Measurements from ENCODE around the gene ZNF318. TPM values are rescaled to one million over a fixed set of nuclear protein-coding genes. Genes with fewer than 3 reads are reported as not detected.

ZNF318 gene
- polyA plus RNA-seq, 1 of the 3 experiments (the other 2 are of a cell fraction) = 6.3 TPM

DNA sequence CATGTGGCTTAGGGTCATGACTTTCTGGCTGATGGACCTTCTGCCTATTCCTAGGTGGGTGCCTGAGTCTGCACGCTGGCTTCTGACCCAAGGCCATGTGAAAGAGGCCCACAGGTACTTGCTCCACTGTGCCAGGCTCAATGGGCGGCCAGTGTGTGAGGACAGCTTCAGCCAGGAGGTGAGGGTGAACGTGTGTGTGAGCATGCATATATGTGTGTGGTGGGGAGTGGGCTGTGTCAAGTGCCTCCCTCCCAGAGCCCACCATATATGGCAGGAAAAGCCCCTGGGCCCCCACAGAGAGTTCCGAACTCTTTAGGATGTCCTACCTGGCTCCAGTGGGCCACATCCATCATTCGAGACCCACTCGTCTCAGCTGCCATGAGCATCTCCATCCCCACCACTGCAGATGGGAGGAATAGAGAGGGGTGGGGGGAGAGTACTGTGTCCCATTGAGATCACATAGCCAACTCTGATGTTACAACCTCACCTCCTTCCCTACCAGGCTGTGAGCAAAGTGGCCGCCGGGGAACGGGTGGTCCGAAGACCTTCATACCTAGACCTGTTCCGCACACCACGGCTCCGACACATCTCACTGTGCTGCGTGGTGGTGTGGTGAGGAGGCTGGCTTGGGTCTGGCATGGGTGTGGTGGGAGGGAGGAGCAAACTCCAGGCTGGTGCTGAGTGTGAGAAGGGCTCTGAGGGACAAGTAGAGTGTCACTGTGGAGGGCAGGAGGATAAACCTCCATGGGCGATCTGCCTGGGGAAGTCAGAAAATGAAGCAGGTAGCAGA, 68.2 kb downstream of the ZNF318 start:
- Histone ChIP-seq H3K36me3 (replicated peaks in 1 of 2; ENCODE audit: control insufficient read depth in 1 of 2, insufficient read depth in 2 of 2, low read length in 1 of 2) (no peaks in the 10 kb centered on the region), H4K20me1 (ENCODE audit: insufficient read depth) (no peaks in the 10 kb centered on the region), H3K27ac (ENCODE audit: low read depth in 2 of 2, low read length in 1 of 2) (no peak overlapping the region), H3K9ac (no peak overlapping the region), H3K9me3 (no peaks in the 10 kb centered on the region), H3K79me2 (ENCODE audit: insufficient read depth) (no peaks in the 10 kb centered on the region), H3K27me3 (ENCODE audit: insufficient read depth) (peaks cover 6% of the 10 kb centered on the region; the same call in 1 of the 2 replicates), H2AFZ (ENCODE audit: low read depth) (no peak overlapping the region), H3K9me2 (no peaks in the 10 kb centered on the region), H3F3A (replicated peaks; ENCODE audit: insufficient read depth) (no peaks in the 10 kb centered on the region), H3K4me3 (ENCODE audit: low read depth in 2 of 2, low read length in 1 of 2) (no peak overlapping the region), H3K4me2 (no peak overlapping the region), H3K4me1 (ENCODE audit: control insufficient read depth in 1 of 2, insufficient read depth in 2 of 2, low read depth in 1 of 2, low read length in 1 of 2) (peaks cover 0 to 10% of the 10 kb centered on the region in 2 experiments; a peak in 1 of 4 replicates)
- ChIA-PET POLR2A (no interaction called here), CTCF (interaction anchor here (1.2 to 2.6 kb wide), 2 partner anchors 12 to 16 kb away, joined by 4 to 9 read pairs; no protein-coding TSS in a partner anchor)
- TF ChIP-seq FOXJ3 (CRISPR knock-in tag; IDR thresholded peaks at IDR 0.05) (no peak), NRF1 (IDR thresholded peaks at IDR 0.05; ENCODE audit: low read depth, low read length) (no peak), TAF1 (IDR thresholded peaks at IDR 0.05; ENCODE audit: borderline replicate concordance, low read depth, low read length) (no peak), FOXM1 (IDR thresholded peaks at IDR 0.05; ENCODE audit: low read depth) (no peak), RAD21 (IDR thresholded peaks at IDR 0.05; ENCODE audit: low read length) (no peak), SMC3 (IDR thresholded peaks at IDR 0.05; ENCODE audit: low read depth, low read length) (no peak), TCF12 (IDR thresholded peaks at IDR 0.05) (no peak), NFIC (IDR thresholded peaks at IDR 0.05; ENCODE audit: borderline replicate concordance) (no peak), YY1 (IDR thresholded peaks at IDR 0.05; ENCODE audit: low read depth) (no peak)
- TF ChIP-seq, protein P1, sequence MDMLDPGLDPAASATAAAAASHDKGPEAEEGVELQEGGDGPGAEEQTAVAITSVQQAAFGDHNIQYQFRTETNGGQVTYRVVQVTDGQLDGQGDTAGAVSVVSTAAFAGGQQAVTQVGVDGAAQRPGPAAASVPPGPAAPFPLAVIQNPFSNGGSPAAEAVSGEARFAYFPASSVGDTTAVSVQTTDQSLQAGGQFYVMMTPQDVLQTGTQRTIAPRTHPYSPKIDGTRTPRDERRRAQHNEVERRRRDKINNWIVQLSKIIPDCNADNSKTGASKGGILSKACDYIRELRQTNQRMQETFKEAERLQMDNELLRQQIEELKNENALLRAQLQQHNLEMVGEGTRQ (IDR thresholded peaks at IDR 0.05; ENCODE audit: borderline replicate concordance, low read depth, low read length) = no peak
- TF ChIP-seq, protein P2, sequence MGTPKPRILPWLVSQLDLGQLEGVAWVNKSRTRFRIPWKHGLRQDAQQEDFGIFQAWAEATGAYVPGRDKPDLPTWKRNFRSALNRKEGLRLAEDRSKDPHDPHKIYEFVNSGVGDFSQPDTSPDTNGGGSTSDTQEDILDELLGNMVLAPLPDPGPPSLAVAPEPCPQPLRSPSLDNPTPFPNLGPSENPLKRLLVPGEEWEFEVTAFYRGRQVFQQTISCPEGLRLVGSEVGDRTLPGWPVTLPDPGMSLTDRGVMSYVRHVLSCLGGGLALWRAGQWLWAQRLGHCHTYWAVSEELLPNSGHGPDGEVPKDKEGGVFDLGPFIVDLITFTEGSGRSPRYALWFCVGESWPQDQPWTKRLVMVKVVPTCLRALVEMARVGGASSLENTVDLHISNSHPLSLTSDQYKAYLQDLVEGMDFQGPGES (IDR thresholded peaks at IDR 0.05; ENCODE audit: low read depth, low read length) = no peak
- TF ChIP-seq, protein P3, sequence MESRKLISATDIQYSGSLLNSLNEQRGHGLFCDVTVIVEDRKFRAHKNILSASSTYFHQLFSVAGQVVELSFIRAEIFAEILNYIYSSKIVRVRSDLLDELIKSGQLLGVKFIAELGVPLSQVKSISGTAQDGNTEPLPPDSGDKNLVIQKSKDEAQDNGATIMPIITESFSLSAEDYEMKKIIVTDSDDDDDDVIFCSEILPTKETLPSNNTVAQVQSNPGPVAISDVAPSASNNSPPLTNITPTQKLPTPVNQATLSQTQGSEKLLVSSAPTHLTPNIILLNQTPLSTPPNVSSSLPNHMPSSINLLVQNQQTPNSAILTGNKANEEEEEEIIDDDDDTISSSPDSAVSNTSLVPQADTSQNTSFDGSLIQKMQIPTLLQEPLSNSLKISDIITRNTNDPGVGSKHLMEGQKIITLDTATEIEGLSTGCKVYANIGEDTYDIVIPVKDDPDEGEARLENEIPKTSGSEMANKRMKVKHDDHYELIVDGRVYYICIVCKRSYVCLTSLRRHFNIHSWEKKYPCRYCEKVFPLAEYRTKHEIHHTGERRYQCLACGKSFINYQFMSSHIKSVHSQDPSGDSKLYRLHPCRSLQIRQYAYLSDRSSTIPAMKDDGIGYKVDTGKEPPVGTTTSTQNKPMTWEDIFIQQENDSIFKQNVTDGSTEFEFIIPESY (IDR thresholded peaks at IDR 0.05; ENCODE audit: borderline replicate concordance, low read depth) = no peak
- TF ChIP-seq, protein P4, sequence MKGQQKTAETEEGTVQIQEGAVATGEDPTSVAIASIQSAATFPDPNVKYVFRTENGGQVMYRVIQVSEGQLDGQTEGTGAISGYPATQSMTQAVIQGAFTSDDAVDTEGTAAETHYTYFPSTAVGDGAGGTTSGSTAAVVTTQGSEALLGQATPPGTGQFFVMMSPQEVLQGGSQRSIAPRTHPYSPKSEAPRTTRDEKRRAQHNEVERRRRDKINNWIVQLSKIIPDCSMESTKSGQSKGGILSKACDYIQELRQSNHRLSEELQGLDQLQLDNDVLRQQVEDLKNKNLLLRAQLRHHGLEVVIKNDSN (IDR thresholded peaks at IDR 0.05; ENCODE audit: borderline replicate concordance, low read depth) = no peak
- TF ChIP-seq, protein P5, sequence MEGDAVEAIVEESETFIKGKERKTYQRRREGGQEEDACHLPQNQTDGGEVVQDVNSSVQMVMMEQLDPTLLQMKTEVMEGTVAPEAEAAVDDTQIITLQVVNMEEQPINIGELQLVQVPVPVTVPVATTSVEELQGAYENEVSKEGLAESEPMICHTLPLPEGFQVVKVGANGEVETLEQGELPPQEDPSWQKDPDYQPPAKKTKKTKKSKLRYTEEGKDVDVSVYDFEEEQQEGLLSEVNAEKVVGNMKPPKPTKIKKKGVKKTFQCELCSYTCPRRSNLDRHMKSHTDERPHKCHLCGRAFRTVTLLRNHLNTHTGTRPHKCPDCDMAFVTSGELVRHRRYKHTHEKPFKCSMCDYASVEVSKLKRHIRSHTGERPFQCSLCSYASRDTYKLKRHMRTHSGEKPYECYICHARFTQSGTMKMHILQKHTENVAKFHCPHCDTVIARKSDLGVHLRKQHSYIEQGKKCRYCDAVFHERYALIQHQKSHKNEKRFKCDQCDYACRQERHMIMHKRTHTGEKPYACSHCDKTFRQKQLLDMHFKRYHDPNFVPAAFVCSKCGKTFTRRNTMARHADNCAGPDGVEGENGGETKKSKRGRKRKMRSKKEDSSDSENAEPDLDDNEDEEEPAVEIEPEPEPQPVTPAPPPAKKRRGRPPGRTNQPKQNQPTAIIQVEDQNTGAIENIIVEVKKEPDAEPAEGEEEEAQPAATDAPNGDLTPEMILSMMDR (IDR thresholded peaks at IDR 0.05) = no peak
- TF ChIP-seq, protein P6, sequence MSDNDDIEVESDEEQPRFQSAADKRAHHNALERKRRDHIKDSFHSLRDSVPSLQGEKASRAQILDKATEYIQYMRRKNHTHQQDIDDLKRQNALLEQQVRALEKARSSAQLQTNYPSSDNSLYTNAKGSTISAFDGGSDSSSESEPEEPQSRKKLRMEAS (IDR thresholded peaks at IDR 0.05; ENCODE audit: low read depth) = no peak
- DNase-seq = no peak
- WGBS (ENCODE audit: low lambda C conversion rate) = 76% methylated on average over 12 of the region's 15 CpGs

Measured in SK-N-SH (cell line).